ENCODE measurements around the gene SLC10A1.

SLC10A1 gene

GRCh38 chr14:69807192-69807591 lies 10.2 kb upstream of the SLC10A1 start:
- no peaks in the 10 kb centered on the region for H3K9me3 ChIP-seq (ENCODE audit: control insufficient read depth, low read depth, low read length)
- no peak overlapping the region for H3K4me3 ChIP-seq (ENCODE audit: low read length)
- H3K27me3 ChIP-seq (ENCODE audit: control insufficient read depth, insufficient read depth, low read length): no peaks in the 10 kb centered on the region
- H3K9ac ChIP-seq (ENCODE audit: low read length): no peak overlapping the region
- H3K36me3 ChIP-seq (ENCODE audit: control insufficient read depth, low read depth, low read length): no peaks in the 10 kb centered on the region
- H3K4me1 ChIP-seq (ENCODE audit: control insufficient read depth, low read depth, low read length): no peaks in the 10 kb centered on the region
- H3K27ac ChIP-seq (ENCODE audit: low read length): no peak overlapping the region

- H3K27me3 ChIP-seq (ENCODE audit: control insufficient read depth, insufficient read depth, low read length): no peaks in the 10 kb centered on the region
- no peak overlapping the region for H3K9ac ChIP-seq (ENCODE audit: low read length)
- no peaks in the 10 kb centered on the region for H3K36me3 ChIP-seq (ENCODE audit: control insufficient read depth, low read depth, low read length)
- H3K9me3 ChIP-seq (ENCODE audit: control insufficient read depth, low read depth, low read length): no peaks in the 10 kb centered on the region
- H3K4me1 ChIP-seq (ENCODE audit: control insufficient read depth, low read depth, low read length): peaks cover 2% of the 10 kb centered on the region
- no peak overlapping the region for H3K4me3 ChIP-seq (ENCODE audit: low read length)
- no peak overlapping the region for H3K27ac ChIP-seq (ENCODE audit: low read length)
Observed at GRCh38 chr14:69804902-69805301, 7.9 kb upstream of the SLC10A1 start.

- H3K9me3 ChIP-seq (ENCODE audit: control insufficient read depth, low read depth, low read length): no peaks in the 10 kb centered on the region
- no peak overlapping the region for H3K27ac ChIP-seq (ENCODE audit: low read length)
- no peaks in the 10 kb centered on the region for H3K36me3 ChIP-seq (ENCODE audit: control insufficient read depth, low read depth, low read length)
- no peak overlapping the region for H3K4me3 ChIP-seq (ENCODE audit: low read length)
- H3K4me1 ChIP-seq (ENCODE audit: control insufficient read depth, low read depth, low read length): peaks cover 13% of the 10 kb centered on the region
- no peak overlapping the region for H3K9ac ChIP-seq (ENCODE audit: low read length)
- no peaks in the 10 kb centered on the region for H3K27me3 ChIP-seq (ENCODE audit: control insufficient read depth, insufficient read depth, low read length)
Observed at GRCh38 chr14:69803753-69804152, 6.7 kb upstream of the SLC10A1 start.

GRCh38 chr14:69798339-69798735 lies 1.3 kb upstream of the SLC10A1 start:
- H3K36me3 ChIP-seq (ENCODE audit: control insufficient read depth, low read depth, low read length): no peaks in the 10 kb centered on the region
- H3K27me3 ChIP-seq (ENCODE audit: control insufficient read depth, insufficient read depth, low read length): no peaks in the 10 kb centered on the region
- no peaks in the 10 kb centered on the region for H3K9me3 ChIP-seq (ENCODE audit: control insufficient read depth, low read depth, low read length)
- no peak overlapping the region for H3K4me3 ChIP-seq (ENCODE audit: low read length)
- no peak overlapping the region for H3K27ac ChIP-seq (ENCODE audit: low read length)
- peaks cover 13% of the 10 kb centered on the region for H3K4me1 ChIP-seq (ENCODE audit: control insufficient read depth, low read depth, low read length)
- H3K9ac ChIP-seq (ENCODE audit: low read length): no peak overlapping the region

- no peak overlapping the region for H3K4me3 ChIP-seq (ENCODE audit: low read length)
- H3K4me1 ChIP-seq (ENCODE audit: control insufficient read depth, low read depth, low read length): peaks cover 13% of the 10 kb centered on the region
- no peak overlapping the region for H3K9ac ChIP-seq (ENCODE audit: low read length)
- H3K9me3 ChIP-seq (ENCODE audit: control insufficient read depth, low read depth, low read length): no peaks in the 10 kb centered on the region
- H3K27ac ChIP-seq (ENCODE audit: low read length): no peak overlapping the region
- no peaks in the 10 kb centered on the region for H3K27me3 ChIP-seq (ENCODE audit: control insufficient read depth, insufficient read depth, low read length)
- no peaks in the 10 kb centered on the region for H3K36me3 ChIP-seq (ENCODE audit: control insufficient read depth, low read depth, low read length)
Observed at GRCh38 chr14:69797573-69798338, 715 bp upstream of the SLC10A1 start.

GRCh38 chr14:69795691-69796090 lies 1.4 kb downstream of the SLC10A1 start:
- Histone ChIP-seq H3K27me3 (ENCODE audit: control insufficient read depth, insufficient read depth, low read length) (no peaks in the 10 kb centered on the region), H3K9ac (ENCODE audit: low read length) (no peak overlapping the region), H3K36me3 (ENCODE audit: control insufficient read depth, low read depth, low read length) (no peaks in the 10 kb centered on the region), H3K9me3 (ENCODE audit: control insufficient read depth, low read depth, low read length) (no peaks in the 10 kb centered on the region), H3K4me3 (ENCODE audit: low read length) (no peak overlapping the region), H3K4me1 (ENCODE audit: control insufficient read depth, low read depth, low read length) (peaks cover 13% of the 10 kb centered on the region), H3K27ac (ENCODE audit: low read length) (no peak overlapping the region)

- Histone ChIP-seq H3K36me3 (ENCODE audit: control insufficient read depth, low read depth, low read length) (no peaks in the 10 kb centered on the region), H3K9ac (ENCODE audit: low read length) (no peak overlapping the region), H3K9me3 (ENCODE audit: control insufficient read depth, low read depth, low read length) (no peaks in the 10 kb centered on the region), H3K27ac (ENCODE audit: low read length) (no peak overlapping the region), H3K4me1 (ENCODE audit: control insufficient read depth, low read depth, low read length) (peaks cover 10% of the 10 kb centered on the region), H3K4me3 (ENCODE audit: low read length) (no peak overlapping the region), H3K27me3 (ENCODE audit: control insufficient read depth, insufficient read depth, low read length) (no peaks in the 10 kb centered on the region)
Observed at GRCh38 chr14:69794791-69795190, 2.2 kb downstream of the SLC10A1 start.

GRCh38 chr14:69792887-69793421 lies 4.1 kb downstream of the SLC10A1 start:
- no peaks in the 10 kb centered on the region for H3K27me3 ChIP-seq (ENCODE audit: control insufficient read depth, insufficient read depth, low read length)
- H3K36me3 ChIP-seq (ENCODE audit: control insufficient read depth, low read depth, low read length): no peaks in the 10 kb centered on the region
- H3K4me3 ChIP-seq (ENCODE audit: low read length): no peak overlapping the region
- H3K27ac ChIP-seq (ENCODE audit: low read length): no peak overlapping the region
- H3K4me1 ChIP-seq (ENCODE audit: control insufficient read depth, low read depth, low read length): no peaks in the 10 kb centered on the region
- H3K9me3 ChIP-seq (ENCODE audit: control insufficient read depth, low read depth, low read length): no peaks in the 10 kb centered on the region
- H3K9ac ChIP-seq (ENCODE audit: low read length): no peak overlapping the region

GRCh38 chr14:69789118-69789640 lies 7.9 kb downstream of the SLC10A1 start:
- Histone ChIP-seq H3K4me1 (ENCODE audit: control insufficient read depth, low read depth, low read length) (no peaks in the 10 kb centered on the region), H3K9ac (ENCODE audit: low read length) (no peak overlapping the region), H3K36me3 (ENCODE audit: control insufficient read depth, low read depth, low read length) (no peaks in the 10 kb centered on the region), H3K27me3 (ENCODE audit: control insufficient read depth, insufficient read depth, low read length) (no peaks in the 10 kb centered on the region), H3K4me3 (ENCODE audit: low read length) (no peak overlapping the region), H3K27ac (ENCODE audit: low read length) (no peak overlapping the region), H3K9me3 (ENCODE audit: control insufficient read depth, low read depth, low read length) (no peaks in the 10 kb centered on the region)

- Histone ChIP-seq H3K4me3 (ENCODE audit: low read length) (no peak overlapping the region), H3K9ac (ENCODE audit: low read length) (no peak overlapping the region), H3K9me3 (ENCODE audit: control insufficient read depth, low read depth, low read length) (no peaks in the 10 kb centered on the region), H3K27me3 (ENCODE audit: control insufficient read depth, insufficient read depth, low read length) (no peaks in the 10 kb centered on the region), H3K36me3 (ENCODE audit: control insufficient read depth, low read depth, low read length) (no peaks in the 10 kb centered on the region), H3K27ac (ENCODE audit: low read length) (no peak overlapping the region), H3K4me1 (ENCODE audit: control insufficient read depth, low read depth, low read length) (no peaks in the 10 kb centered on the region)
Observed at GRCh38 chr14:69786603-69787002, 10.4 kb downstream of the SLC10A1 start.

- Histone ChIP-seq H3K27me3 (ENCODE audit: control insufficient read depth, insufficient read depth, low read length) (no peaks in the 10 kb centered on the region), H3K9ac (ENCODE audit: low read length) (no peak overlapping the region), H3K4me1 (ENCODE audit: control insufficient read depth, low read depth, low read length) (no peaks in the 10 kb centered on the region), H3K36me3 (ENCODE audit: control insufficient read depth, low read depth, low read length) (peaks cover 5% of the 10 kb centered on the region), H3K9me3 (ENCODE audit: control insufficient read depth, low read depth, low read length) (no peaks in the 10 kb centered on the region), H3K27ac (ENCODE audit: low read length) (no peak overlapping the region), H3K4me3 (ENCODE audit: low read length) (no peak overlapping the region)
Observed at GRCh38 chr14:69784942-69785341, 12.1 kb downstream of the SLC10A1 start.

- H3K9ac ChIP-seq (ENCODE audit: low read length): no peak overlapping the region
- peaks cover 36% of the 10 kb centered on the region for H3K36me3 ChIP-seq (ENCODE audit: control insufficient read depth, low read depth, low read length)
- no peaks in the 10 kb centered on the region for H3K4me1 ChIP-seq (ENCODE audit: control insufficient read depth, low read depth, low read length)
- H3K27me3 ChIP-seq (ENCODE audit: control insufficient read depth, insufficient read depth, low read length): no peaks in the 10 kb centered on the region
- no peak overlapping the region for H3K4me3 ChIP-seq (ENCODE audit: low read length)
- no peak overlapping the region for H3K27ac ChIP-seq (ENCODE audit: low read length)
- no peaks in the 10 kb centered on the region for H3K9me3 ChIP-seq (ENCODE audit: control insufficient read depth, low read depth, low read length)
Observed at GRCh38 chr14:69780952-69781351, 16.1 kb downstream of the SLC10A1 start.

Data from iPS-18a (cell line).